ENCODE data around the gene PACSIN2. TPM values are rescaled to one million over a fixed set of nuclear protein-coding genes. Genes with fewer than 3 reads are reported as not detected.

Gene PACSIN2
- total RNA-seq, 1 experiment from 2014 or later = 60.2 TPM

DNA sequence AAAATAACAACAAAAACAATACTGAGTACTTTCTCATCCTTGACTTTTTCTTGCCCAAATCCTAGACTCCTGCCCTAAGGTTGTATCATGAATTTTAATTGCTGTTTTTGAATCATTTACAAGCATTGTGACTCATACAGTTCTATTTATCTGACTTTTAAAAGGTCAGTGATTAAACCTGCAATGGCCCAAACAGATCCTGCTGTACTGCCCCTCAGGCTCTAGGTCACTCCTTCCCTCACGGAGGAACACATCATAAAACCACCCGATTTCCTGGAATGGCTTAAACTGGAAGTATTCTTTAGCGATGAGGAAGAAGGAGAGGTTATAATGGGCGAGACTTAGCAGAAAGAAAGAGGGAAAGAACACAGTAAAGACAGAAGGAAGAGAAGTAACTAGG, 170.2 kb downstream of the PACSIN2 start:
- ChIA-PET CTCF (no interaction called here), POLR2A (no interaction called here)
- peaks cover 2% of the 10 kb centered on the region; the same call in 1 of the 2 replicates for H3K36me3 ChIP-seq (ENCODE audit: control insufficient read depth, insufficient read depth, low read length)
- H3K4me3 ChIP-seq (ENCODE audit: low read depth in 2 of 2, low read length in 2 of 2) = no peak overlapping the region
- H3K4me1 ChIP-seq (ENCODE audit: control insufficient read depth, insufficient read depth, low read length) = no peaks in the 10 kb centered on the region
- DNase-seq (ENCODE audit: low read depth, low spot score) (no peak), ATAC-seq (peak; percentile 91)
- H3K27me3 ChIP-seq (ENCODE audit: control insufficient read depth, insufficient read depth, low read length) = no peaks in the 10 kb centered on the region
- H3K27ac ChIP-seq (ENCODE audit: low read length) = no peak overlapping the region
- TF ChIP-seq TCF7L2 (IDR thresholded peaks at IDR 0.05; ENCODE audit: low read depth, low read length) (peak; percentile 41; the same call in 1 of the 2 replicates), POLR2AphosphoS5 (IDR thresholded peaks at IDR 0.05; ENCODE audit: low read depth, low read length) (0 out of 2 replicates have a peak, but pooled peaks have one; percentile 37)
- TF ChIP-seq, protein P1, sequence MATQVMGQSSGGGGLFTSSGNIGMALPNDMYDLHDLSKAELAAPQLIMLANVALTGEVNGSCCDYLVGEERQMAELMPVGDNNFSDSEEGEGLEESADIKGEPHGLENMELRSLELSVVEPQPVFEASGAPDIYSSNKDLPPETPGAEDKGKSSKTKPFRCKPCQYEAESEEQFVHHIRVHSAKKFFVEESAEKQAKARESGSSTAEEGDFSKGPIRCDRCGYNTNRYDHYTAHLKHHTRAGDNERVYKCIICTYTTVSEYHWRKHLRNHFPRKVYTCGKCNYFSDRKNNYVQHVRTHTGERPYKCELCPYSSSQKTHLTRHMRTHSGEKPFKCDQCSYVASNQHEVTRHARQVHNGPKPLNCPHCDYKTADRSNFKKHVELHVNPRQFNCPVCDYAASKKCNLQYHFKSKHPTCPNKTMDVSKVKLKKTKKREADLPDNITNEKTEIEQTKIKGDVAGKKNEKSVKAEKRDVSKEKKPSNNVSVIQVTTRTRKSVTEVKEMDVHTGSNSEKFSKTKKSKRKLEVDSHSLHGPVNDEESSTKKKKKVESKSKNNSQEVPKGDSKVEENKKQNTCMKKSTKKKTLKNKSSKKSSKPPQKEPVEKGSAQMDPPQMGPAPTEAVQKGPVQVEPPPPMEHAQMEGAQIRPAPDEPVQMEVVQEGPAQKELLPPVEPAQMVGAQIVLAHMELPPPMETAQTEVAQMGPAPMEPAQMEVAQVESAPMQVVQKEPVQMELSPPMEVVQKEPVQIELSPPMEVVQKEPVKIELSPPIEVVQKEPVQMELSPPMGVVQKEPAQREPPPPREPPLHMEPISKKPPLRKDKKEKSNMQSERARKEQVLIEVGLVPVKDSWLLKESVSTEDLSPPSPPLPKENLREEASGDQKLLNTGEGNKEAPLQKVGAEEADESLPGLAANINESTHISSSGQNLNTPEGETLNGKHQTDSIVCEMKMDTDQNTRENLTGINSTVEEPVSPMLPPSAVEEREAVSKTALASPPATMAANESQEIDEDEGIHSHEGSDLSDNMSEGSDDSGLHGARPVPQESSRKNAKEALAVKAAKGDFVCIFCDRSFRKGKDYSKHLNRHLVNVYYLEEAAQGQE (IDR thresholded peaks at IDR 0.05; ENCODE audit: insufficient read depth in 1 of 2, low read depth in 2 of 2, low read length in 1 of 2) = no peak
- intact Hi-C loops (cut with micrococcal nuclease; ENCODE audit: unreplicated experiment) (no loop called here), in situ Hi-C loops (cut with HindIII; ENCODE audit: low pct_unique_long_range_greater_than_20kb, low sequenced_read_pairs) (no loop called here)
- no peaks in the 10 kb centered on the region for H3K9me3 ChIP-seq (ENCODE audit: control insufficient read depth, insufficient read depth, low read depth, low read length)
- BruUV-seq (replicated peaks) = no TSS peak

DNA sequence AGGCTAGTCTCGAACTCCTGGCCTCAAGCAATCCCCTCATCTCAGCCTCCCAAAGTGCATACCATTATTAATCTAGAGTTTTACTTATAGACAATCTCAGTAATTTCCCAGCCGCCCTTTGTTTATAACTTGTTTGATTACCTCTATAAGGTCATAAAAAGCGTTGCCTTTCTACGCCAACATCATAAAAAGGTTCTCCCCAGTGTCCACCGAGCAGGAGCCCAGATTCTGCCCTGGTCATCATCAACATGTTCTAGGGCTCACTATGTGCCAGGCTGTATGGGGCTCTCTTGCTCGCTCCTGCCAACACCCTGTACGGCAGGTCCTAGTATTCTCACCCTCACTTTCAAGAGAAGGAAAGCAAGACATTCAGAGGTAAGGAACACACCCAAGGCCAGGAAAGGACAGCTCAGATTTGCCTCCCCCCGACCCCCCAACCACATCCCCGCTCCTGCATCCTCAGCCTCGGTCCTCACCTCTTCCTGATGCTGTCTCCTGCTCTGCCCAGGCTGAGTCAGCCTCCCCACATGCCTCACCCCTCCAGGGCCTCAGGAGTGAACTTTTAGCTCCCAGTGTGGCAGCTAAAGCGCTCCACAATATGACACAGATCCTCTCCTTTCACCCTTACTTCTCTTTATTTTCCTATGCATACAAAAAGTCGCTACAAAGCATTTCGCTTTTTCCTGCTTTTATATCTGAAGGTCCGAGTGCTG, 172.1 kb downstream of the PACSIN2 start:
- H3K27me3 ChIP-seq (ENCODE audit: control insufficient read depth, insufficient read depth, low read length) = no peaks in the 10 kb centered on the region
- no TSS peak for BruUV-seq (replicated peaks)
- in situ Hi-C loops (cut with HindIII; ENCODE audit: low pct_unique_long_range_greater_than_20kb, low sequenced_read_pairs) (no loop called here), intact Hi-C loops (cut with micrococcal nuclease; ENCODE audit: unreplicated experiment) (no loop called here)
- POLR2A ChIA-PET = no interaction called here
- CTCF ChIA-PET = interaction anchor here (0.7 to 0.9 kb wide), 2 partner anchors 249 to 647 kb away, joined by 3 read pairs; no protein-coding TSS in a partner anchor
- TF ChIP-seq, protein P1 (IDR thresholded peaks at IDR 0.05; ENCODE audit: insufficient read depth in 1 of 2, low read depth in 2 of 2, low read length in 1 of 2) = no peak
- H3K9me3 ChIP-seq (ENCODE audit: control insufficient read depth, insufficient read depth, low read depth, low read length) = no peaks in the 10 kb centered on the region
- no peak for ATAC-seq
- no peaks in the 10 kb centered on the region for H3K4me1 ChIP-seq (ENCODE audit: control insufficient read depth, insufficient read depth, low read length)
- no peak for DNase-seq (ENCODE audit: low read depth, low spot score)
- no peak overlapping the region for H3K4me3 ChIP-seq (ENCODE audit: low read depth in 2 of 2, low read length in 2 of 2)
- H3K27ac ChIP-seq (ENCODE audit: low read length) = no peak overlapping the region
- H3K36me3 ChIP-seq (ENCODE audit: control insufficient read depth, insufficient read depth, low read length) = peaks cover 5% of the 10 kb centered on the region; the same call in 1 of the 2 replicates

DNA sequence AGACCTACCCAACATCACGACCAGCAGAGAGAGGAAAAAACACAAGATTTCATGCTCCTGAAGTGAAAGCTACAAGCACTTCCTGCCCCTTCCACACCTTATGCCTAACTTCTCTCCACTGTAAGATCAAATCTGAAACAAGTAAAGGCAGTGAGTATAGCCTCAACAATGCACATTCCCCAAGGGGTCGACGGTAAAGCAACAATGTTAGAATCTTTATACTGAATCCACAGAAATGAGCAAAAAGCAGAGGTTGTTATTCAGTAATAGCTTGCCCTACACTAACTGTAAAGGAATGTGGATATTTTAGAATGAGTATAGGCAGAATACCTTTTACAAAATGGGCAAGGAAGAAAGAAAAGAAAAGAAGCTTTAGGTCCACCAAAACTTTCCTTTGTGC, 173.5 kb downstream of the PACSIN2 start:
- POLR2A ChIA-PET = interaction anchor here (0.7 kb wide), 1 partner anchor 159 kb away, joined by 12 read pairs; no protein-coding TSS in a partner anchor
- Histone ChIP-seq H3K9me3 (ENCODE audit: control insufficient read depth, insufficient read depth, low read depth, low read length) (no peaks in the 10 kb centered on the region), H3K36me3 (ENCODE audit: control insufficient read depth, insufficient read depth, low read length) (peaks cover 5% of the 10 kb centered on the region; the same call in 1 of the 2 replicates), H3K4me1 (ENCODE audit: control insufficient read depth, insufficient read depth, low read length) (no peaks in the 10 kb centered on the region), H3K4me3 (ENCODE audit: low read depth in 2 of 2, low read length in 2 of 2) (no peak overlapping the region), H3K27ac (ENCODE audit: low read length) (no peak overlapping the region), H3K27me3 (ENCODE audit: control insufficient read depth, insufficient read depth, low read length) (no peaks in the 10 kb centered on the region)
- intact Hi-C loops (cut with micrococcal nuclease; ENCODE audit: unreplicated experiment) = no loop called here
- CTCF ChIA-PET = no interaction called here
- TF ChIP-seq, protein P1 (IDR thresholded peaks at IDR 0.05; ENCODE audit: insufficient read depth in 1 of 2, low read depth in 2 of 2, low read length in 1 of 2) = no peak
- TF ChIP-seq SIN3A (IDR thresholded peaks at IDR 0.05; ENCODE audit: borderline replicate concordance, insufficient read depth, low read depth, low read length) (no peak), POLR2AphosphoS5 (IDR thresholded peaks at IDR 0.05; ENCODE audit: low read depth, low read length) (no peak), TCF7L2 (IDR thresholded peaks at IDR 0.05; ENCODE audit: low read depth, low read length) (no peak)
- TF ChIP-seq, protein P2, sequence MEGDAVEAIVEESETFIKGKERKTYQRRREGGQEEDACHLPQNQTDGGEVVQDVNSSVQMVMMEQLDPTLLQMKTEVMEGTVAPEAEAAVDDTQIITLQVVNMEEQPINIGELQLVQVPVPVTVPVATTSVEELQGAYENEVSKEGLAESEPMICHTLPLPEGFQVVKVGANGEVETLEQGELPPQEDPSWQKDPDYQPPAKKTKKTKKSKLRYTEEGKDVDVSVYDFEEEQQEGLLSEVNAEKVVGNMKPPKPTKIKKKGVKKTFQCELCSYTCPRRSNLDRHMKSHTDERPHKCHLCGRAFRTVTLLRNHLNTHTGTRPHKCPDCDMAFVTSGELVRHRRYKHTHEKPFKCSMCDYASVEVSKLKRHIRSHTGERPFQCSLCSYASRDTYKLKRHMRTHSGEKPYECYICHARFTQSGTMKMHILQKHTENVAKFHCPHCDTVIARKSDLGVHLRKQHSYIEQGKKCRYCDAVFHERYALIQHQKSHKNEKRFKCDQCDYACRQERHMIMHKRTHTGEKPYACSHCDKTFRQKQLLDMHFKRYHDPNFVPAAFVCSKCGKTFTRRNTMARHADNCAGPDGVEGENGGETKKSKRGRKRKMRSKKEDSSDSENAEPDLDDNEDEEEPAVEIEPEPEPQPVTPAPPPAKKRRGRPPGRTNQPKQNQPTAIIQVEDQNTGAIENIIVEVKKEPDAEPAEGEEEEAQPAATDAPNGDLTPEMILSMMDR (IDR thresholded peaks at IDR 0.05) = no peak
- ATAC-seq (no peak), DNase-seq (ENCODE audit: low read depth, low spot score) (no peak)
- BruUV-seq (replicated peaks) = no TSS peak
- in situ Hi-C loops (cut with HindIII; ENCODE audit: low pct_unique_long_range_greater_than_20kb, low sequenced_read_pairs) = no loop called here
